HL-60 (cell line): ENCODE measurements around the gene PRKAG2.

ENCODE experiments used
- GABPA ChIP-seq: IDR thresholded peaks from 2 replicates; pipeline ENCODE4 v1.6.1; 2012; ENCODE audit warnings: low read depth
- POLR2AphosphoS5 ChIP-seq: IDR thresholded peaks from 2 replicates; pipeline ENCODE4 v1.6.1; 2012; ENCODE audit warnings: low read depth
- TF ChIP-seq, protein P1 (sequence below): IDR thresholded peaks from one replicate; pipeline ENCODE4 v1.5.1; 2011; ENCODE audit warnings: low read length, control low read depth, inconsistent platforms; ENCODE audit not compliant: insufficient read depth

DNA sequence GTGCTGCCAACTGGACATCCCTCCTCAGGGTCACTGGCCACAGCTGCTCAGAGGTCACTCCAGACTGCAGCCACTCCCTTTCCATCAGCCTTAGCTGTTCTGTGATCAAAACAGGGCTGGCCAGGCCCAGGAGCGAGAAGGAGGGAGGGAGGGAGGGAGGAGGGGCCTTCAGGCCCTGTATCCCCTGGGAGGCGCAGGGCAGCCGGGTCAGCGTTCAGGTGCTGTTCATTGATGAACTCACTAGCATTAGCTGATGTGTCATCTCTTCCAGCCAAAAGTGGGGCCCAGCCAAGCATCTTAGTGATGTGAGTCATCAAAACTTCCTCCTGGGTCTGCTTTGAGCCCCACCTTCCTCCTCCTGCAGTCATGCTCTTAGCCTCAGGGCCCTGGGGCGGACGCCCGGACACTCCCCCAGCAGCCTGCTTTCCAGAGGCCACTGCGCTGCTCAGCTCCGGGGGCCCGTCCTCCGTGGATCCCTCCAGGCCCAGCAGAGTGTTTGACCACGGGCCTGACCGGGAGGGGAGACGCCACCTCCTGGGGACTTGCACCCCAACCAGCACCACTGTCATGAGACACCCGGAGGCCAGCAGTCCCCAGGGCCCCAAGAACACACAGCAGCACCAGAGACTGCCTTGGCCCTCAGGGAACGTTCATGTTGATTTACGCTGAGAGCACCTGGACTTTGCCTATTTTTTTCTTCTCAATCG, 149.2 kb downstream of the PRKAG2 start:
- no peak for TF ChIP-seq POLR2AphosphoS5
- TF ChIP-seq, protein P1, sequence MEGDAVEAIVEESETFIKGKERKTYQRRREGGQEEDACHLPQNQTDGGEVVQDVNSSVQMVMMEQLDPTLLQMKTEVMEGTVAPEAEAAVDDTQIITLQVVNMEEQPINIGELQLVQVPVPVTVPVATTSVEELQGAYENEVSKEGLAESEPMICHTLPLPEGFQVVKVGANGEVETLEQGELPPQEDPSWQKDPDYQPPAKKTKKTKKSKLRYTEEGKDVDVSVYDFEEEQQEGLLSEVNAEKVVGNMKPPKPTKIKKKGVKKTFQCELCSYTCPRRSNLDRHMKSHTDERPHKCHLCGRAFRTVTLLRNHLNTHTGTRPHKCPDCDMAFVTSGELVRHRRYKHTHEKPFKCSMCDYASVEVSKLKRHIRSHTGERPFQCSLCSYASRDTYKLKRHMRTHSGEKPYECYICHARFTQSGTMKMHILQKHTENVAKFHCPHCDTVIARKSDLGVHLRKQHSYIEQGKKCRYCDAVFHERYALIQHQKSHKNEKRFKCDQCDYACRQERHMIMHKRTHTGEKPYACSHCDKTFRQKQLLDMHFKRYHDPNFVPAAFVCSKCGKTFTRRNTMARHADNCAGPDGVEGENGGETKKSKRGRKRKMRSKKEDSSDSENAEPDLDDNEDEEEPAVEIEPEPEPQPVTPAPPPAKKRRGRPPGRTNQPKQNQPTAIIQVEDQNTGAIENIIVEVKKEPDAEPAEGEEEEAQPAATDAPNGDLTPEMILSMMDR, result no peak
- TF ChIP-seq GABPA, result no peak
